ENCODE results near the gene PTPRM. TPM values are rescaled to one million over a fixed set of nuclear protein-coding genes. Genes with fewer than 3 reads are reported as not detected.

Gene PTPRM
- total RNA-seq, 1 experiment from 2014 or later, result 42.3 TPM

DNA sequence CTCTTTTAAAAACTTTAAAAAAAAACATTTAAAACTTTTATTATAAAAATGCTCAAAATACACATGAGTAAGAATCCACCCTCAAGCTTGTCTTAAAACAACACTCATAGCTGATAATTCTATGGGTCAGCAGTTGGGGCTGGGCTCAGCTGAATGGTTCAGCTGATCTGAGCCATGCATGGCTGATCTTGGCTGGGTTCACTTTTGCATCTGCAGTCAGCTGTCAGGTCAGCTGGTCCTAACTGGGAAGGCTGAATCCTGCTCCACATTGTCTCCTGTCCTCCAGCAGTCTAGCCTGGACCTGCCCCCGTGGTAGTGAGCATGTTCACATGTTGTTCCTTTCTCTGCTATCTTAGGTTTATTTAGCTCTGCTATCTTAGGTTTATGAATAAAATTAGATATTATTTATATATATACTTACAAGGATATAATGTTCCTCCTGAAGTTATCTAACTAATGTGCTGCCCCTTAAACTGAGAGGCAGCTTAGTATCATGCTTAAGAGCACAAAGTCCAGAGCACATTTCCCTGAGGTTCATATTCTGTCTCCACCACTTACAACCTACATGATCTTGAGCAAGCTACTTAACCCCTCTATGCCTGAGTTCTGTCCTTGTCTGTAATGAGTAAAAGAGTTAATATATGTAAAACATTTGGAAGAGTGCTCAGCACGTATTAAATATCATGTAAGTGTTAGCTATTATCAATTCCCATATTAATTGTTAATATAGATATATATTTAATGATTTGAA is 309.4 kb downstream of the PTPRM start:
- Mint-ChIP-seq H3K27ac (ENCODE audit: unreplicated experiment) (peak overlapping the region; percentile 67), H3K36me3 (ENCODE audit: insufficient read depth, unreplicated experiment) (peaks cover 2% of the 10 kb centered on the region), H3K27me3 (ENCODE audit: unreplicated experiment) (no peaks in the 10 kb centered on the region), H3K9me3 (ENCODE audit: low read depth, unreplicated experiment) (peaks cover under 1% of the 10 kb centered on the region), H3K4me1 (ENCODE audit: low read depth, unreplicated experiment) (peaks cover 47% of the 10 kb centered on the region), H3K4me3 (ENCODE audit: low read depth, unreplicated experiment) (no peak overlapping the region)
- TF ChIP-seq, protein P1, sequence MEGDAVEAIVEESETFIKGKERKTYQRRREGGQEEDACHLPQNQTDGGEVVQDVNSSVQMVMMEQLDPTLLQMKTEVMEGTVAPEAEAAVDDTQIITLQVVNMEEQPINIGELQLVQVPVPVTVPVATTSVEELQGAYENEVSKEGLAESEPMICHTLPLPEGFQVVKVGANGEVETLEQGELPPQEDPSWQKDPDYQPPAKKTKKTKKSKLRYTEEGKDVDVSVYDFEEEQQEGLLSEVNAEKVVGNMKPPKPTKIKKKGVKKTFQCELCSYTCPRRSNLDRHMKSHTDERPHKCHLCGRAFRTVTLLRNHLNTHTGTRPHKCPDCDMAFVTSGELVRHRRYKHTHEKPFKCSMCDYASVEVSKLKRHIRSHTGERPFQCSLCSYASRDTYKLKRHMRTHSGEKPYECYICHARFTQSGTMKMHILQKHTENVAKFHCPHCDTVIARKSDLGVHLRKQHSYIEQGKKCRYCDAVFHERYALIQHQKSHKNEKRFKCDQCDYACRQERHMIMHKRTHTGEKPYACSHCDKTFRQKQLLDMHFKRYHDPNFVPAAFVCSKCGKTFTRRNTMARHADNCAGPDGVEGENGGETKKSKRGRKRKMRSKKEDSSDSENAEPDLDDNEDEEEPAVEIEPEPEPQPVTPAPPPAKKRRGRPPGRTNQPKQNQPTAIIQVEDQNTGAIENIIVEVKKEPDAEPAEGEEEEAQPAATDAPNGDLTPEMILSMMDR (IDR thresholded peaks at IDR 0.05; ENCODE audit: unreplicated experiment), result no peak
- intact Hi-C loops (cut with micrococcal nuclease; ENCODE audit: unreplicated experiment), result no loop called here
- BruUV-seq (replicated peaks), result no TSS peak
- DNase-seq, result no peak
- CTCF ChIA-PET, result interaction anchor here (1.8 kb wide), 1 partner anchor 87 kb away, joined by 7 read pairs; no protein-coding TSS in a partner anchor

DNA sequence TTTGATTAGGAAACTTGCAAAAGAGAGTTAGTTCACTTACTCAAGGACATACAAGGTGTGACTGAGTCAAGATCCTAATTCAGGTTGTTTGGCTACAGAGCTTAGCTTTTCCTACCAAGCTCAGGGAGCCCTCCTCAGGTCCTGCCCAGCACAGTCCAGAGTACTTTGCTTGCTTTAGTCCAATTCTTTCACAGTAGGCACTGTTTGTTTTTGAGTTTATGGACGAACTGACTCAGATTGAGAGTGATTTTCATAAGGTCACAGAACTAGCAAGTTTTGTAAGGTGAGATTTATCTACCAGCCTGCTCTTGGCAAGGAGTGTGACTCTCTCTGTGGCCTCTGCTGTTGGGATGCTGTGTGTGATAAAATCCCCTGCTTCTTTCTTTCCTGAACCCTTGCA is 310.5 kb downstream of the PTPRM start:
- CTCF ChIA-PET, result interaction anchor here (1.5 to 1.8 kb wide), 3 partner anchors 31 to 88 kb away, joined by 4 to 7 read pairs (median 4); no protein-coding TSS in a partner anchor
- DNase-seq, result no peak
- BruUV-seq (replicated peaks), result no TSS peak
- H3K27me3 Mint-ChIP-seq (ENCODE audit: unreplicated experiment), result no peaks in the 10 kb centered on the region
- peaks cover 4% of the 10 kb centered on the region for H3K9me3 Mint-ChIP-seq (ENCODE audit: low read depth, unreplicated experiment)
- intact Hi-C loops (cut with micrococcal nuclease; ENCODE audit: unreplicated experiment), result loop anchor here (2.0 kb wide), 1 partner anchor 73 kb away; no protein-coding TSS in a partner anchor
- H3K4me3 Mint-ChIP-seq (ENCODE audit: low read depth, unreplicated experiment), result no peak overlapping the region
- H3K4me1 Mint-ChIP-seq (ENCODE audit: low read depth, unreplicated experiment), result peaks cover 36% of the 10 kb centered on the region
- H3K36me3 Mint-ChIP-seq (ENCODE audit: insufficient read depth, unreplicated experiment), result no peaks in the 10 kb centered on the region
- TF ChIP-seq, protein P1 (IDR thresholded peaks at IDR 0.05; ENCODE audit: unreplicated experiment), result no peak
- H3K27ac Mint-ChIP-seq (ENCODE audit: unreplicated experiment), result peak overlapping the region; percentile 67

DNA sequence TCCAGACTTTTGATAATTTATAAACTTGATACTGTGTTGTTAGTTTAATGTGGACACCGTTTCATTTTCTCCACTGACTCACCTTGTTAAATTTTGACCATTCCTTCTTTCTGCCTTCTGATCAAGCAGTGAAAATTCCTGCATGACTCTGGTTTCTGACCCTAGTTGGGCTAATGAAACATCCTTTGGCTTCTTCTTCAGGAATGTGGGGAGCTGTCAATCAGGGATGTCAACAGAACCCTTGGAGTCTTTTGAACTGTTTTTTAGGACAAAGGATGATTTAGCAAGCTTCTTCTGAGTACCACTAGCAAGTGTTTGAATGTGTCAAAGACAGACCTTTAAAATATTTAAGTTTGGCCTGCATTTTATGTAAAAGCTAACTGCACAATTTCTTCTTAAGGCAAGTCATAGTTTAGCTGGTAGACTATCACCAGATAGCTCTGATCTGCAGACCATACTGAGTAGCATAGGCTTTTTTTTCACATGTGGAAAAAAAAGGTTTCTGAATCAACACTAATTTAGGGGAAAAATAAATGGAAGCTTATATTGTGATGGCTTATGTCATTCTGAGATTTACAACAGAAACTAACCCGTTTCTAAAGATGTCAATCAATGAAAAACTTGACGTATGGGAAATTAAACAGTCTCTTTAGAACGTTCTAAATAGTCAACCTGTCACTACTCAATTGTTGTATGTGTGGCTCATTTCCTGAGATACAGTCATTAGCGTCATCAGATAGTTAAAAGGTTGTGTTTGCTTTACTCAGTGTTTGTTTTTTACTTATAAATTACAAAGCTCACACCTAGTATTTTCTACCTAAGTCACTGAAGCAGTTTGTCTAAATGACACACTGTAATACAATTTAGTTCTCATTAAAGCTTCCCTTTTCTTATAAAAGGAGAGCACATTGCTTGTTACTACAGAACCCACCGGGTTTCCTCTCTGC is 311.4 kb downstream of the PTPRM start:
- no TSS peak for BruUV-seq (replicated peaks)
- CTCF ChIA-PET, result interaction anchor here (0.6 to 1.5 kb wide), 5 partner anchors 31 to 606 kb away, joined by 3 to 4 read pairs (median 4); no protein-coding TSS in a partner anchor
- Mint-ChIP-seq H3K9me3 (ENCODE audit: low read depth, unreplicated experiment) (peaks cover 4% of the 10 kb centered on the region), H3K27ac (ENCODE audit: unreplicated experiment) (peak overlapping the region; percentile 67), H3K4me3 (ENCODE audit: low read depth, unreplicated experiment) (peak overlapping the region; percentile 15), H3K4me1 (ENCODE audit: low read depth, unreplicated experiment) (peaks cover 35% of the 10 kb centered on the region), H3K36me3 (ENCODE audit: insufficient read depth, unreplicated experiment) (no peaks in the 10 kb centered on the region), H3K27me3 (ENCODE audit: unreplicated experiment) (no peaks in the 10 kb centered on the region)
- TF ChIP-seq, protein P1 (IDR thresholded peaks at IDR 0.05; ENCODE audit: unreplicated experiment), result no peak
- no peak for DNase-seq
- intact Hi-C loops (cut with micrococcal nuclease; ENCODE audit: unreplicated experiment), result loop anchor here (2.0 kb wide), 1 partner anchor 72 kb away; no protein-coding TSS in a partner anchor

DNA sequence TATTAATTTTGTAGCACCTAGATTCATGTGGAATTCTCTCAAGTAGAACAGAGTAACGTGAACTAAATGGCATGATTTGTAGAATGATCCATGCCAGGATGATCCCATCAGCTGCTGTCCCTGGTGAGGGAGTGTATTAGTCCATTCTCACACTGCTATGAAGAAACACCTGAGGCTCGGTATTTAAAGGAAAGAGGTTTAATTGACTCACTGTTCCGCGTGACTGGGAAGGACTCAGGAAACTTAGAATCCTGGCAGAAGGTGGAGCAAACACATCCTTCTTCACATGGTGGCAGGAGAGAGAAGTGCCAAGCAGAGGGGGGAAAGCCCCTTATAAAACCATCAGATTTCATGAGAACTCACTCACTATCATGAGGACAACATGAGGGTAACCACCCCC is 312.6 kb downstream of the PTPRM start:
- Mint-ChIP-seq H3K4me1 (ENCODE audit: low read depth, unreplicated experiment) (peaks cover 35% of the 10 kb centered on the region), H3K27me3 (ENCODE audit: unreplicated experiment) (no peaks in the 10 kb centered on the region), H3K9me3 (ENCODE audit: low read depth, unreplicated experiment) (peaks cover 4% of the 10 kb centered on the region), H3K36me3 (ENCODE audit: insufficient read depth, unreplicated experiment) (no peaks in the 10 kb centered on the region), H3K27ac (ENCODE audit: unreplicated experiment) (peak overlapping the region; percentile 67), H3K4me3 (ENCODE audit: low read depth, unreplicated experiment) (no peak overlapping the region)
- no TSS peak for BruUV-seq (replicated peaks)
- TF ChIP-seq, protein P1 (IDR thresholded peaks at IDR 0.05; ENCODE audit: unreplicated experiment), result no peak
- intact Hi-C loops (cut with micrococcal nuclease; ENCODE audit: unreplicated experiment), result loop anchor here (2.0 kb wide), 1 partner anchor 71 kb away; no protein-coding TSS in a partner anchor
- no peak for DNase-seq
- CTCF ChIA-PET, result no interaction called here

Measured in Calu3 (cell line).